ENCODE data around the gene PYCARD.
"Not testable (repeated sequence)": the region's sequence is repeated elsewhere in the genome, so short reads cannot be mapped to it uniquely, and the experiment has no call there.

Gene PYCARD

GRCh38 chr16:31202414-31203375, at the start of gene PYCARD:
Gene PYCARD, minus strand, starts transcription at chr16:31202760. Its CDS starts 70 bp downstream, at chr16:31202690.
- DNase-seq (ENCODE audit: low spot score) = peak; percentile 85

GRCh38 chr16:31251435-31251834, 48.9 kb upstream of the PYCARD start:
- no peak for DNase-seq (ENCODE audit: low spot score)

- DNase-seq (ENCODE audit: low spot score) = no peak
Observed at GRCh38 chr16:31250782-31251384, 48.3 kb upstream of the PYCARD start.

- no peak for DNase-seq (ENCODE audit: low spot score)
Observed at GRCh38 chr16:31248344-31248743, 45.8 kb upstream of the PYCARD start.

GRCh38 chr16:31246296-31246695, 43.7 kb upstream of the PYCARD start:
- DNase-seq (ENCODE audit: low spot score) = no peak

GRCh38 chr16:31245598-31245997, 43.0 kb upstream of the PYCARD start:
- not testable (repeated sequence) for DNase-seq (ENCODE audit: low spot score)

GRCh38 chr16:31243734-31244670, 41.4 kb upstream of the PYCARD start:
- DNase-seq (ENCODE audit: low spot score) = no peak

GRCh38 chr16:31242206-31242605, 39.6 kb upstream of the PYCARD start:
- DNase-seq (ENCODE audit: low spot score) = no peak

- DNase-seq (ENCODE audit: low spot score) = no peak
Observed at GRCh38 chr16:31238041-31238440, 35.5 kb upstream of the PYCARD start.

GRCh38 chr16:31229501-31229900, 26.9 kb upstream of the PYCARD start:
- DNase-seq (ENCODE audit: low spot score) = no peak

GRCh38 chr16:31228206-31228605, 25.6 kb upstream of the PYCARD start:
- no peak for DNase-seq (ENCODE audit: low spot score)

- DNase-seq (ENCODE audit: low spot score) = no peak
Observed at GRCh38 chr16:31225193-31225592, 22.6 kb upstream of the PYCARD start.

GRCh38 chr16:31224092-31224955, 21.8 kb upstream of the PYCARD start:
- no peak for DNase-seq (ENCODE audit: low spot score)

- no peak for DNase-seq (ENCODE audit: low spot score)
Observed at GRCh38 chr16:31223044-31223443, 20.5 kb upstream of the PYCARD start.

- DNase-seq (ENCODE audit: low spot score) = no peak
Observed at GRCh38 chr16:31221357-31222160, 19.0 kb upstream of the PYCARD start.

- DNase-seq (ENCODE audit: low spot score) = no peak
Observed at GRCh38 chr16:31219154-31219741, 16.7 kb upstream of the PYCARD start.

GRCh38 chr16:31217136-31217530, 14.6 kb upstream of the PYCARD start:
- no peak for DNase-seq (ENCODE audit: low spot score)

- no peak for DNase-seq (ENCODE audit: low spot score)
Observed at GRCh38 chr16:31216422-31217135, 14.0 kb upstream of the PYCARD start, which contains the start of gene PYDC1. Gene PYDC1, minus strand, starts transcription at chr16:31217135. Its CDS starts 107 bp downstream, at chr16:31217028.

Measured in AG20443 (cell line).